Measurements from ENCODE around the gene ZFYVE21.

ZFYVE21 gene

GRCh38 chr14:103706551-103707328 lies 8.9 kb upstream of the ZFYVE21 start:
- TF ChIP-seq CTCF (conservative IDR thresholded peaks at IDR 0.05; ENCODE audit: low read depth, low read length): no peak
- no peak overlapping the region for H3K4me3 ChIP-seq (ENCODE audit: low read length)
- no peak for DNase-seq (ENCODE audit: low read depth)

GRCh38 chr14:103707329-103708263 lies 8.0 kb upstream of the ZFYVE21 start:
- no peak for DNase-seq (ENCODE audit: low read depth)
- TF ChIP-seq CTCF (conservative IDR thresholded peaks at IDR 0.05; ENCODE audit: low read depth, low read length): no peak
- no peak overlapping the region for H3K4me3 ChIP-seq (ENCODE audit: low read length)

- DNase-seq (ENCODE audit: low read depth): no peak
- H3K4me3 ChIP-seq (ENCODE audit: low read length): no peak overlapping the region
- no peak for TF ChIP-seq CTCF (conservative IDR thresholded peaks at IDR 0.05; ENCODE audit: low read depth, low read length)
These were observed 6.8 kb upstream of the ZFYVE21 start for GRCh38 chr14:103708750-103709187.

- no peak overlapping the region for H3K4me3 ChIP-seq (ENCODE audit: low read length)
- TF ChIP-seq CTCF (conservative IDR thresholded peaks at IDR 0.05; ENCODE audit: low read depth, low read length): no peak
- no peak for DNase-seq (ENCODE audit: low read depth)
These were observed 5.8 kb upstream of the ZFYVE21 start for GRCh38 chr14:103709814-103710213.

- no peak for TF ChIP-seq CTCF (conservative IDR thresholded peaks at IDR 0.05; ENCODE audit: low read depth, low read length)
- DNase-seq (ENCODE audit: low read depth): no peak
- H3K4me3 ChIP-seq (ENCODE audit: low read length): no peak overlapping the region
These were observed 4.7 kb upstream of the ZFYVE21 start for GRCh38 chr14:103710771-103711377.

- DNase-seq (ENCODE audit: low read depth): no peak
- no peak for TF ChIP-seq CTCF (conservative IDR thresholded peaks at IDR 0.05; ENCODE audit: low read depth, low read length)
These were observed 3.8 kb upstream of the ZFYVE21 start for GRCh38 chr14:103711516-103712431.

More at GRCh38 chr14:103711516-103712431, 3.8 kb upstream of the ZFYVE21 start:
- H3K4me3 ChIP-seq (ENCODE audit: low read length): no peak overlapping the region
